Measurements from ENCODE around the gene ROM1.
"Not testable (repeated sequence)": the region's sequence is repeated elsewhere in the genome, so short reads cannot be mapped to it uniquely, and the experiment has no call there.

The ROM1 gene

DNA sequence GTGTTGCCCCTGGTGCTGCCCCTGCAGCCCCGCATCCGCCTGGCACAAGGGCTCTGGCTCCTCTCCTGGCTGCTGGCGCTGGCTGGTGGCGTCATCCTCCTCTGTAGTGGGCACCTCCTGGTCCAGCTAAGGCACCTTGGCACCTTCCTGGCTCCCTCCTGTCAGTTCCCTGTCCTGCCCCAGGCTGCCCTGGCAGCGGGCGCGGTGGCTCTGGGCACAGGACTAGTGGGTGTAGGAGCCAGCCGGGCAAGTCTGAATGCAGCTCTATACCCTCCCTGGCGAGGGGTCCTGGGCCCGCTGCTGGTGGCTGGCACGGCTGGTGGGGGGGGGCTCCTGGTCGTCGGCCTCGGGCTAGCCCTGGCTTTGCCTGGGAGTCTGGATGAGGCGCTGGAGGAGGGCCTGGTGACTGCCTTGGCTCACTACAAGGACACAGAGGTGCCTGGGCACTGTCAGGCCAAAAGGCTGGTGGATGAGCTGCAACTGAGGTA is 278 bp downstream of the ROM1 start:
- no peak for DNase-seq (ENCODE audit: low read depth in 1 of 2, low spot score in 1 of 2)

GRCh38 chr11:62614275-62614674 is 1.2 kb downstream of the ROM1 start:
- no peak for TF ChIP-seq REST (IDR thresholded peaks at IDR 0.05; ENCODE audit: insufficient replicate concordance, low read depth)
- no peak for TF ChIP-seq CTCF (IDR thresholded peaks at IDR 0.05; ENCODE audit: insufficient read depth, low read length)
- no peak for TF ChIP-seq GABPA (IDR thresholded peaks at IDR 0.05; ENCODE audit: low read depth)
- no peak for TF ChIP-seq SPI1 (IDR thresholded peaks at IDR 0.05; ENCODE audit: borderline replicate concordance, low read depth)
- no peak for TF ChIP-seq POLR2AphosphoS5 (IDR thresholded peaks at IDR 0.05; ENCODE audit: low read depth)
- no peak overlapping the region for H3K27ac ChIP-seq (replicated peaks)
- DNase-seq (ENCODE audit: low read depth in 1 of 2, low spot score in 1 of 2): no peak
- H3K4me3 ChIP-seq (replicated peaks; ENCODE audit: insufficient read depth, low read length): no peak overlapping the region
- H3K27me3 ChIP-seq (ENCODE audit: insufficient read depth, poor library complexity, severe bottlenecking): no peaks in the 10 kb centered on the region

More for the DNA sequence above, 278 bp downstream of the ROM1 start:
- TF ChIP-seq GABPA (IDR thresholded peaks at IDR 0.05; ENCODE audit: low read depth) (no peak), SPI1 (IDR thresholded peaks at IDR 0.05; ENCODE audit: borderline replicate concordance, low read depth) (no peak), CTCF (IDR thresholded peaks at IDR 0.05; ENCODE audit: insufficient read depth, low read length) (no peak), POLR2AphosphoS5 (IDR thresholded peaks at IDR 0.05; ENCODE audit: low read depth) (no peak), REST (IDR thresholded peaks at IDR 0.05; ENCODE audit: insufficient replicate concordance, low read depth) (no peak)
- no peak overlapping the region; the same call in 1 of the 2 replicates for H3K4me3 ChIP-seq (replicated peaks; ENCODE audit: insufficient read depth, low read length)
- H3K27me3 ChIP-seq (ENCODE audit: insufficient read depth, poor library complexity, severe bottlenecking): no peaks in the 10 kb centered on the region
- H3K27ac ChIP-seq (replicated peaks): no peak overlapping the region

DNA sequence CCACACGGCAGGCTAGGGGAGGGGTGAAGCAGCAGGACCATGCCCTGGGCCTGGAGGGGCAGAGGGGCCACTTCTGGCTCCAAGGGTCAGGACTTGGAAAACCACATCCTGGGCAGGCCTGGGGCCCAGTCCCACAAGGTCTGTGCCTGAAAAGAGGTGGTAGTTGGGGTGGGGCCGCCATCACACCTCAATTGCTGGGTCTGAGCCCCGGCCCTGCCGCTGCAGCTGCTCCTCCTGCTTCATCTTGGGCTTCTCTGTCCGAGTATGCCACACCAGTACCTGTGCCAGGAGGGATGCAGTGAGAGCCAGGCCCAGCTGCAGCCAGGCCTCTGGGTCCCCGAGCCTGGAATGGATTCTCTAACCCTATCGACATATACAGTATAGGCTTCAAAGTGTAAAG is 2.5 kb downstream of the ROM1 start:
- no peak for DNase-seq (ENCODE audit: low read depth in 1 of 2, low spot score in 1 of 2)
- no peak overlapping the region for H3K4me3 ChIP-seq (replicated peaks; ENCODE audit: insufficient read depth, low read length)
- TF ChIP-seq SPI1 (IDR thresholded peaks at IDR 0.05; ENCODE audit: borderline replicate concordance, low read depth) (no peak), CTCF (IDR thresholded peaks at IDR 0.05; ENCODE audit: insufficient read depth, low read length) (no peak), REST (IDR thresholded peaks at IDR 0.05; ENCODE audit: insufficient replicate concordance, low read depth) (no peak), POLR2AphosphoS5 (IDR thresholded peaks at IDR 0.05; ENCODE audit: low read depth) (no peak), GABPA (IDR thresholded peaks at IDR 0.05; ENCODE audit: low read depth) (no peak)
- H3K27ac ChIP-seq (replicated peaks): no peak overlapping the region
- no peaks in the 10 kb centered on the region for H3K27me3 ChIP-seq (ENCODE audit: insufficient read depth, poor library complexity, severe bottlenecking)

- not testable (repeated sequence) for H3K27me3 ChIP-seq (ENCODE audit: insufficient read depth, poor library complexity, severe bottlenecking); H3K4me3 ChIP-seq (replicated peaks; ENCODE audit: insufficient read depth, low read length); DNase-seq (ENCODE audit: low read depth in 1 of 2, low spot score in 1 of 2); H3K27ac ChIP-seq (replicated peaks)
These were observed 3.9 kb downstream of the ROM1 start for GRCh38 chr11:62616957-62617356.

Measured in HL-60 (cell line).